HL-60 (cell line): ENCODE data around the gene PDSS2.

Experiments used
- DNase-seq, 2 experiments: peaks; one replicate each; pipeline ENCODE4 v3.0.0-alpha.2; 2010 to 2020; ENCODE audit warnings: low read depth in 1 of 2, low spot score in 1 of 2
- H3K27ac ChIP-seq: fragments of 250-450 bp; sonication (Bioruptor Pico); replicated peaks from 2 replicates; pipeline ENCODE4 v1.5.1; 2020; ENCODE audit warnings: mild to moderate bottlenecking, moderate library complexity
- H3K27me3 ChIP-seq: fragments of 250-450 bp; sonication (Bioruptor Pico); 2 replicates; pipeline ENCODE4 v1.5.1; 2021; ENCODE audit warnings: mild to moderate bottlenecking, moderate library complexity; ENCODE audit not compliant: insufficient read depth, poor library complexity, severe bottlenecking
- H3K4me3 ChIP-seq: replicated peaks from 2 replicates; pipeline ENCODE4 v1.5.1; 2011; ENCODE audit warnings: mild to moderate bottlenecking, control low read depth, low read length; ENCODE audit not compliant: insufficient read depth
- GABPA ChIP-seq: IDR thresholded peaks from 2 replicates; pipeline ENCODE4 v1.6.1; 2012; ENCODE audit warnings: low read depth
- POLR2AphosphoS5 ChIP-seq: IDR thresholded peaks from 2 replicates; pipeline ENCODE4 v1.6.1; 2012; ENCODE audit warnings: low read depth
- SPI1 ChIP-seq: IDR thresholded peaks from 2 replicates; pipeline ENCODE4 v1.6.1; 2012; ENCODE audit warnings: low read depth, mild to moderate bottlenecking, borderline replicate concordance
- TF ChIP-seq, protein P1 (sequence below): IDR thresholded peaks from one replicate; pipeline ENCODE4 v1.5.1; 2011; ENCODE audit warnings: low read length, control low read depth, inconsistent platforms; ENCODE audit not compliant: insufficient read depth
- TF ChIP-seq, protein P2 (sequence below): IDR thresholded peaks from 2 replicates; pipeline ENCODE4 v1.6.1; 2012; ENCODE audit warnings: low read depth; ENCODE audit not compliant: insufficient replicate concordance

PDSS2 gene

GRCh38 chr6:107132330-107132954 is 326.9 kb downstream of the PDSS2 start:
- Histone ChIP-seq H3K4me3 (no peak overlapping the region), H3K27me3 (no peaks in the 10 kb centered on the region), H3K27ac (no peak overlapping the region)
- TF ChIP-seq, protein P1, sequence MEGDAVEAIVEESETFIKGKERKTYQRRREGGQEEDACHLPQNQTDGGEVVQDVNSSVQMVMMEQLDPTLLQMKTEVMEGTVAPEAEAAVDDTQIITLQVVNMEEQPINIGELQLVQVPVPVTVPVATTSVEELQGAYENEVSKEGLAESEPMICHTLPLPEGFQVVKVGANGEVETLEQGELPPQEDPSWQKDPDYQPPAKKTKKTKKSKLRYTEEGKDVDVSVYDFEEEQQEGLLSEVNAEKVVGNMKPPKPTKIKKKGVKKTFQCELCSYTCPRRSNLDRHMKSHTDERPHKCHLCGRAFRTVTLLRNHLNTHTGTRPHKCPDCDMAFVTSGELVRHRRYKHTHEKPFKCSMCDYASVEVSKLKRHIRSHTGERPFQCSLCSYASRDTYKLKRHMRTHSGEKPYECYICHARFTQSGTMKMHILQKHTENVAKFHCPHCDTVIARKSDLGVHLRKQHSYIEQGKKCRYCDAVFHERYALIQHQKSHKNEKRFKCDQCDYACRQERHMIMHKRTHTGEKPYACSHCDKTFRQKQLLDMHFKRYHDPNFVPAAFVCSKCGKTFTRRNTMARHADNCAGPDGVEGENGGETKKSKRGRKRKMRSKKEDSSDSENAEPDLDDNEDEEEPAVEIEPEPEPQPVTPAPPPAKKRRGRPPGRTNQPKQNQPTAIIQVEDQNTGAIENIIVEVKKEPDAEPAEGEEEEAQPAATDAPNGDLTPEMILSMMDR = no peak
- no peak for TF ChIP-seq SPI1
- TF ChIP-seq POLR2AphosphoS5 = no peak
- TF ChIP-seq GABPA = no peak
- TF ChIP-seq, protein P2, sequence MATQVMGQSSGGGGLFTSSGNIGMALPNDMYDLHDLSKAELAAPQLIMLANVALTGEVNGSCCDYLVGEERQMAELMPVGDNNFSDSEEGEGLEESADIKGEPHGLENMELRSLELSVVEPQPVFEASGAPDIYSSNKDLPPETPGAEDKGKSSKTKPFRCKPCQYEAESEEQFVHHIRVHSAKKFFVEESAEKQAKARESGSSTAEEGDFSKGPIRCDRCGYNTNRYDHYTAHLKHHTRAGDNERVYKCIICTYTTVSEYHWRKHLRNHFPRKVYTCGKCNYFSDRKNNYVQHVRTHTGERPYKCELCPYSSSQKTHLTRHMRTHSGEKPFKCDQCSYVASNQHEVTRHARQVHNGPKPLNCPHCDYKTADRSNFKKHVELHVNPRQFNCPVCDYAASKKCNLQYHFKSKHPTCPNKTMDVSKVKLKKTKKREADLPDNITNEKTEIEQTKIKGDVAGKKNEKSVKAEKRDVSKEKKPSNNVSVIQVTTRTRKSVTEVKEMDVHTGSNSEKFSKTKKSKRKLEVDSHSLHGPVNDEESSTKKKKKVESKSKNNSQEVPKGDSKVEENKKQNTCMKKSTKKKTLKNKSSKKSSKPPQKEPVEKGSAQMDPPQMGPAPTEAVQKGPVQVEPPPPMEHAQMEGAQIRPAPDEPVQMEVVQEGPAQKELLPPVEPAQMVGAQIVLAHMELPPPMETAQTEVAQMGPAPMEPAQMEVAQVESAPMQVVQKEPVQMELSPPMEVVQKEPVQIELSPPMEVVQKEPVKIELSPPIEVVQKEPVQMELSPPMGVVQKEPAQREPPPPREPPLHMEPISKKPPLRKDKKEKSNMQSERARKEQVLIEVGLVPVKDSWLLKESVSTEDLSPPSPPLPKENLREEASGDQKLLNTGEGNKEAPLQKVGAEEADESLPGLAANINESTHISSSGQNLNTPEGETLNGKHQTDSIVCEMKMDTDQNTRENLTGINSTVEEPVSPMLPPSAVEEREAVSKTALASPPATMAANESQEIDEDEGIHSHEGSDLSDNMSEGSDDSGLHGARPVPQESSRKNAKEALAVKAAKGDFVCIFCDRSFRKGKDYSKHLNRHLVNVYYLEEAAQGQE = no peak
- DNase-seq = no peak

DNA sequence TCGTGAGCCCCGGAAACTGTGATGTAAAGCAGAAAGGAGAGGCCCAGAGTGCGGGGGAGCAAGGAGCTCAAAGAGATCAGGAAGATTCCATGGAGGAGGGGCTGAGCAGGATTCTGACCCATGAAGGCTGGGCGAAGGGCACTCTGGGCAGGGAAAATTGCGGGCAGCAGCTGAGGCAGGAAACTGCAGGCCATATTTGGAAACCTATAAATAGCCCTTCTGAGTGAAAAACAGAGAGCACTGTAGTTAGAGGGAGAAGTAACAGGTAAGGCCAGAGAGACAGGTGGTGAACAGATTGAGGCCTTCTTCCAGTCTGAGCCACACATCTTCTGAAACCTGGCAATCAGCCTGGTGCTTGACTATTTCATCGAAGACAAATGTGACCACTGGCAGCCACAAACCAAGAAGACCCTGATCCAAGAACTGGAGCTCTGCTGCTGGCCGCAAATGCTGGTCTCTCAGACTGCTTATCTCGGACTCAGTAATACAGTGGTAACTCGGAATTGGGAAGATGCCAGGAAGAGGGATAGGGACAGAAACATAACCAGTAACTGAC is 329.9 kb downstream of the PDSS2 start:
- TF ChIP-seq POLR2AphosphoS5 (no peak), SPI1 (no peak)
- TF ChIP-seq, protein P2 = no peak
- H3K27me3 ChIP-seq = no peaks in the 10 kb centered on the region
- no peak overlapping the region for H3K27ac ChIP-seq
- DNase-seq = no peak
- no peak overlapping the region for H3K4me3 ChIP-seq

- H3K27me3 ChIP-seq = no peaks in the 10 kb centered on the region
- TF ChIP-seq POLR2AphosphoS5 = no peak
- no peak for TF ChIP-seq SPI1
- TF ChIP-seq, protein P1 = no peak
- TF ChIP-seq, protein P2 = no peak
- TF ChIP-seq GABPA = no peak
- no peak overlapping the region for H3K4me3 ChIP-seq
- DNase-seq = no peak
- H3K27ac ChIP-seq = no peak overlapping the region
These were observed 330.8 kb downstream of the PDSS2 start for GRCh38 chr6:107128577-107128976.
